Measurements from ENCODE around the gene DSCAM. TPM values are rescaled to one million over a fixed set of nuclear protein-coding genes. Genes with fewer than 3 reads are reported as not detected.

The DSCAM gene
- total RNA-seq, 4 donors from 2014 or later: 0.19 TPM; not detected in 3

GRCh38 chr21:40706176-40706575, 140.8 kb downstream of the DSCAM start:
- H3K27me3 ChIP-seq: no peaks in the 10 kb centered on the region
- H3K4me1 ChIP-seq: no peaks in the 10 kb centered on the region
- DNase-seq: no peak
- no peak overlapping the region for H3K4me3 ChIP-seq
- H3K27ac ChIP-seq: no peak overlapping the region
- no peaks in the 10 kb centered on the region for H3K9me3 ChIP-seq
- no peak for TF ChIP-seq POLR2A (IDR thresholded peaks at IDR 0.05)
- TF ChIP-seq, protein P1, sequence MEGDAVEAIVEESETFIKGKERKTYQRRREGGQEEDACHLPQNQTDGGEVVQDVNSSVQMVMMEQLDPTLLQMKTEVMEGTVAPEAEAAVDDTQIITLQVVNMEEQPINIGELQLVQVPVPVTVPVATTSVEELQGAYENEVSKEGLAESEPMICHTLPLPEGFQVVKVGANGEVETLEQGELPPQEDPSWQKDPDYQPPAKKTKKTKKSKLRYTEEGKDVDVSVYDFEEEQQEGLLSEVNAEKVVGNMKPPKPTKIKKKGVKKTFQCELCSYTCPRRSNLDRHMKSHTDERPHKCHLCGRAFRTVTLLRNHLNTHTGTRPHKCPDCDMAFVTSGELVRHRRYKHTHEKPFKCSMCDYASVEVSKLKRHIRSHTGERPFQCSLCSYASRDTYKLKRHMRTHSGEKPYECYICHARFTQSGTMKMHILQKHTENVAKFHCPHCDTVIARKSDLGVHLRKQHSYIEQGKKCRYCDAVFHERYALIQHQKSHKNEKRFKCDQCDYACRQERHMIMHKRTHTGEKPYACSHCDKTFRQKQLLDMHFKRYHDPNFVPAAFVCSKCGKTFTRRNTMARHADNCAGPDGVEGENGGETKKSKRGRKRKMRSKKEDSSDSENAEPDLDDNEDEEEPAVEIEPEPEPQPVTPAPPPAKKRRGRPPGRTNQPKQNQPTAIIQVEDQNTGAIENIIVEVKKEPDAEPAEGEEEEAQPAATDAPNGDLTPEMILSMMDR (IDR thresholded peaks at IDR 0.05): no peak
- no peaks in the 10 kb centered on the region for H3K36me3 ChIP-seq

DNA sequence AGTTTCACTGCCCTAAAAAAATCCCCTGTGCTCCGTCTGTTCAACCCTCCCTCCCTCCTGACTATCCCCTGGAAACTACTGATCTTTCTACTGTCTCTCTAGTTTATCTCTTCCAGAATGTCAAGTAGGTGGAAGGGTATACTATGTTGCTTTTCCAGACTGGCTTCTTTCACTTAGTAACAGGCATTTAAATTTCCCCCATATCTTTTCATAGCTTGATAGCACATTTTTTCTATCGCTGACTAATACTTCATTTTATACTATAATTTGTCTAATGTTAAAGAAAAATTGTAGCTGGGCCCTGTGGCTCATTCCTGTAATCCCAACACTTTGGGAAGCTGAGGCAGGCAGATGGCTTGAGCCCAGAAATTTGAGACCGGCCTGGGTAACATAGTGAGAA, 142.8 kb downstream of the DSCAM start:
- TF ChIP-seq POLR2A (IDR thresholded peaks at IDR 0.05): no peak
- TF ChIP-seq, protein P1 (IDR thresholded peaks at IDR 0.05): no peak
- Histone ChIP-seq H3K36me3 (no peaks in the 10 kb centered on the region), H3K27me3 (no peaks in the 10 kb centered on the region), H3K27ac (no peak overlapping the region), H3K4me3 (no peak overlapping the region), H3K9me3 (no peaks in the 10 kb centered on the region), H3K4me1 (no peaks in the 10 kb centered on the region)
- DNase-seq: no peak

DNA sequence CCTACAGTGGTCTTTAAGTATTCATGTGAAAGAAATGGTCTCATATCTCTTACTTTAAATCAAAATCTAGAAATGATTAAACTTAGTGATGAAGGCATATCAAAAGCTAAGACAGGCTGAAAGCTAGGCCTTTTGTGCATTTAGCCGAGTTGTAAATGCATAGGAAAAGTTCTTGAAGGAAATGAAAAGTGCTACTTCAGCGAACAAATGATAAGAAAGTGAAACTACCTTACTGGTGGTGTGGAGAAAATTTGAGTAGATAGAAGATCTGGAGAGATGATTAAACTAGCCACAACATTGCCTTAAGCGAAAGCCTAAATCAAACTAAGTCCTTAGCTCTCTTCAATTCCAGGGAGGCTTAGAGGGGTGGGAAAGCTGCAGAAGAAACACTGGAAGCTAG, 147.6 kb downstream of the DSCAM start:
- no peaks in the 10 kb centered on the region for H3K36me3 ChIP-seq
- H3K4me3 ChIP-seq: no peak overlapping the region
- DNase-seq: no peak
- no peaks in the 10 kb centered on the region for H3K27me3 ChIP-seq
- H3K4me1 ChIP-seq: no peaks in the 10 kb centered on the region
- TF ChIP-seq, protein P1 (IDR thresholded peaks at IDR 0.05): no peak
- no peak for TF ChIP-seq POLR2A (IDR thresholded peaks at IDR 0.05)
- no peak overlapping the region for H3K27ac ChIP-seq
- H3K9me3 ChIP-seq: no peaks in the 10 kb centered on the region

- no peak for DNase-seq
- TF ChIP-seq, protein P1 (IDR thresholded peaks at IDR 0.05): no peak
- TF ChIP-seq POLR2A (IDR thresholded peaks at IDR 0.05): no peak
- H3K9me3 ChIP-seq: no peaks in the 10 kb centered on the region
- no peaks in the 10 kb centered on the region for H3K27me3 ChIP-seq
- H3K27ac ChIP-seq: no peak overlapping the region
- H3K36me3 ChIP-seq: no peaks in the 10 kb centered on the region
- H3K4me3 ChIP-seq: no peak overlapping the region
- H3K4me1 ChIP-seq: no peaks in the 10 kb centered on the region
These were observed 150.7 kb downstream of the DSCAM start for GRCh38 chr21:40696246-40696645.

- TF ChIP-seq POLR2A (IDR thresholded peaks at IDR 0.05): no peak
- TF ChIP-seq, protein P1 (IDR thresholded peaks at IDR 0.05): no peak
- H3K27me3 ChIP-seq: no peaks in the 10 kb centered on the region
- H3K4me3 ChIP-seq: no peak overlapping the region
- DNase-seq: no peak
- H3K27ac ChIP-seq: no peak overlapping the region
- no peaks in the 10 kb centered on the region for H3K9me3 ChIP-seq
- no peaks in the 10 kb centered on the region for H3K36me3 ChIP-seq
- no peaks in the 10 kb centered on the region for H3K4me1 ChIP-seq
These were observed 157.1 kb downstream of the DSCAM start for GRCh38 chr21:40689840-40690360.

- H3K4me1 ChIP-seq: no peaks in the 10 kb centered on the region
- no peak overlapping the region for H3K27ac ChIP-seq
- H3K4me3 ChIP-seq: no peak overlapping the region
- H3K36me3 ChIP-seq: no peaks in the 10 kb centered on the region
- DNase-seq: no peak
- no peaks in the 10 kb centered on the region for H3K9me3 ChIP-seq
- no peaks in the 10 kb centered on the region for H3K27me3 ChIP-seq
- TF ChIP-seq, protein P1 (IDR thresholded peaks at IDR 0.05): no peak
- no peak for TF ChIP-seq POLR2A (IDR thresholded peaks at IDR 0.05)
These were observed 157.7 kb downstream of the DSCAM start for GRCh38 chr21:40689217-40689616.

Data from Peyer's patch (tissue), 4 donors.